HT1080 (cell line): ENCODE data around the gene NLGN1. TPM values are rescaled to one million over a fixed set of nuclear protein-coding genes. Genes with fewer than 3 reads are reported as not detected.
A peak's percentile ranks its signal among the peaks of the same experiment; 100 is the strongest.
"Not testable (repeated sequence)": the region's sequence is repeated elsewhere in the genome, so short reads cannot be mapped to it uniquely, and the experiment has no call there.

Source experiments
- DNase-seq: peaks from one replicate; pipeline ENCODE4 v3.0.0-alpha.2; 2015; ENCODE audit warnings: low read depth
- total RNA-seq: library from RNA; depleted of rRNA; stranded (reverse); fragments of >200 nt; shearing (Covaris generic); gene quantifications from 2 replicates; pipeline ENCODE4 v1.2.3, GENCODE V29; 2014

The NLGN1 gene
- total RNA-seq, 1 experiment from 2014 or later, result 1.6 TPM

- DNase-seq, result no peak
Observed at GRCh38 chr3:174208161-174208560, 810.6 kb downstream of the NLGN1 start.

- not testable (repeated sequence) for DNase-seq
Observed at GRCh38 chr3:174211896-174212295, 814.4 kb downstream of the NLGN1 start.

GRCh38 chr3:174215456-174215855, 817.9 kb downstream of the NLGN1 start:
- no peak for DNase-seq

GRCh38 chr3:174216019-174216418, 818.5 kb downstream of the NLGN1 start:
- DNase-seq, result no peak

GRCh38 chr3:174216946-174217718, 819.6 kb downstream of the NLGN1 start:
- DNase-seq, result no peak

GRCh38 chr3:174218016-174218415, 820.5 kb downstream of the NLGN1 start:
- peak; percentile 58 for DNase-seq

- DNase-seq, result no peak
Observed at GRCh38 chr3:174219738-174220137, 822.2 kb downstream of the NLGN1 start.

- DNase-seq, result no peak
Observed at GRCh38 chr3:174220775-174221554, 823.4 kb downstream of the NLGN1 start.

- DNase-seq, result no peak
Observed at GRCh38 chr3:174223042-174223441, 825.5 kb downstream of the NLGN1 start.

GRCh38 chr3:174223626-174224025, 826.1 kb downstream of the NLGN1 start:
- DNase-seq, result no peak

GRCh38 chr3:174229916-174230315, 832.4 kb downstream of the NLGN1 start:
- no peak for DNase-seq

GRCh38 chr3:174232028-174232657, 834.6 kb downstream of the NLGN1 start:
- DNase-seq, result not testable (repeated sequence)

GRCh38 chr3:174232658-174233429, 835.3 kb downstream of the NLGN1 start:
- no peak for DNase-seq

GRCh38 chr3:174233511-174233910, 836.0 kb downstream of the NLGN1 start:
- no peak for DNase-seq

- DNase-seq, result no peak
Observed at GRCh38 chr3:174242311-174243041, 844.9 kb downstream of the NLGN1 start.

- no peak for DNase-seq
Observed at GRCh38 chr3:174243171-174243570, 845.6 kb downstream of the NLGN1 start.

GRCh38 chr3:174247687-174248152, 850.2 kb downstream of the NLGN1 start:
- DNase-seq, result no peak

- no peak for DNase-seq
Observed at GRCh38 chr3:174251681-174252080, 854.1 kb downstream of the NLGN1 start.

GRCh38 chr3:174253196-174253823, 855.8 kb downstream of the NLGN1 start:
- DNase-seq, result no peak

GRCh38 chr3:174253940-174254339, 856.4 kb downstream of the NLGN1 start:
- no peak for DNase-seq
